H1 (cell line): Measurements from ENCODE around the gene SMARCC1. TPM values are rescaled to one million over a fixed set of nuclear protein-coding genes. Genes with fewer than 3 reads are reported as not detected.
A peak's percentile ranks its signal among the peaks of the same experiment; 100 is the strongest.

Experiments used
- CTCF ChIA-PET: fragments of 300-600 bp; sonication (Branson Sonifier 250); formaldehyde crosslinking; loops from one replicate; lab custom pipeline; 2021; ENCODE audit not compliant: partially characterized antibody; lab: Charles Lee
- POLR2A ChIA-PET: fragments of 300-600 bp; sonication (Branson Sonifier 250); formaldehyde crosslinking; loops from one replicate; lab custom pipeline; 2021; ENCODE audit warnings: inconsistent platforms; ENCODE audit not compliant: partially characterized antibody; lab: Charles Lee
- DNase-seq, 2 experiments: peaks; one replicate each; pipeline versions ENCODE4 v3.0.0 to v3.0.0-alpha.2; 2010 to 2022; ENCODE audit warnings: low spot score in 2 of 2, low read depth in 1 of 2, mixed read lengths in 1 of 2
- FAIRE-seq: peaks from 2 replicates; lab custom pipeline; 2011; peaks lifted over from hg19 to GRCh38; lab: Jason Lieb, UNC
- H2AFZ ChIP-seq: 2 replicates; pipeline ENCODE4 v1.8.1; 2012; ENCODE audit warnings: low read length, inconsistent platforms
- H2AK5ac ChIP-seq: 2 replicates; pipeline ENCODE4 v1.6.1; 2013; ENCODE audit warnings: low read depth, low read length
- H2BK120ac ChIP-seq: replicated peaks from 2 replicates; pipeline ENCODE3; 2013; ENCODE audit warnings: low read depth, low read length, inconsistent platforms
- H2BK12ac ChIP-seq: 2 replicates; pipeline ENCODE4 v1.6.1; 2013; ENCODE audit warnings: low read depth, low read length
- H2BK15ac ChIP-seq: 2 replicates; pipeline ENCODE4 v1.6.1; 2013; ENCODE audit warnings: low read length
- H2BK20ac ChIP-seq: 2 replicates; pipeline ENCODE4 v1.6.1; 2013; ENCODE audit warnings: low read length
- H2BK5ac ChIP-seq: 2 replicates; pipeline ENCODE4 v1.6.1; 2013; ENCODE audit warnings: low read depth, low read length
- H3K14ac ChIP-seq: 2 replicates; pipeline ENCODE4 v1.6.1; 2013; ENCODE audit warnings: inconsistent platforms; ENCODE audit not compliant: insufficient read length
- H3K18ac ChIP-seq: 2 replicates; pipeline ENCODE4 v1.6.1; 2013; ENCODE audit warnings: low read length; ENCODE audit errors: extremely low read depth
- H3K23ac ChIP-seq: 2 replicates; pipeline ENCODE4 v1.6.1; 2013; ENCODE audit warnings: inconsistent platforms; ENCODE audit not compliant: insufficient read length
- H3K23me2 ChIP-seq: 2 replicates; pipeline ENCODE4 v1.6.1; 2013; ENCODE audit warnings: low read depth, low read length
- H3K27ac ChIP-seq: 2 replicates; pipeline ENCODE4 v1.6.1; 2011; ENCODE audit warnings: low read depth, low read length, inconsistent platforms
- H3K27me3 ChIP-seq, 4 experiments: replicated peaks in 1 of 4; 1 replicate in 1 of 4; 2 replicates in 3 of 4; pipeline versions ENCODE4 v1.6.1 to v1.8.1; 2011 to 2013; ENCODE audit warnings: low read length in 3 of 4, mild to moderate bottlenecking in 3 of 4, inconsistent platforms in 2 of 4, mixed read lengths in 2 of 4, moderate library complexity in 1 of 4; ENCODE audit not compliant: control insufficient read depth in 3 of 4, insufficient read depth in 3 of 4; ENCODE audit errors: extremely low read depth in 1 of 4
- H3K36me3 ChIP-seq, 4 experiments: 2 replicates each; pipeline versions ENCODE4 v1.6.1 to v1.8.1; 2011 to 2013; ENCODE audit warnings: mild to moderate bottlenecking in 4 of 4, low read length in 3 of 4, moderate library complexity in 2 of 4, control low read depth in 1 of 4, inconsistent platforms in 1 of 4; ENCODE audit not compliant: insufficient read depth in 4 of 4, control insufficient read depth in 2 of 4
- H3K4ac ChIP-seq: replicated peaks from 2 replicates; pipeline ENCODE3; 2013; ENCODE audit warnings: low read length, low read depth, mixed read lengths, inconsistent platforms; ENCODE audit not compliant: insufficient read length
- H3K4me1 ChIP-seq, 4 experiments: replicated peaks in 1 of 4; 1 replicate in 1 of 4; 2 replicates in 3 of 4; pipeline versions ENCODE4 v1.6.1 to v1.8.1; 2011 to 2013; ENCODE audit warnings: low read length in 3 of 4, inconsistent platforms in 2 of 4, mixed read lengths in 1 of 4; ENCODE audit not compliant: insufficient read depth in 4 of 4, control insufficient read depth in 3 of 4
- H3K4me2 ChIP-seq, 2 experiments: 2 replicates each; pipeline versions ENCODE4 v1.6.1 to v1.8.1; 2011 to 2013; ENCODE audit warnings: low read depth in 2 of 2, low read length in 2 of 2, control low read depth in 1 of 2, inconsistent platforms in 1 of 2, mild to moderate bottlenecking in 1 of 2; ENCODE audit not compliant: insufficient read depth in 1 of 2
- H3K4me3 ChIP-seq, 4 experiments: fragments of 200-600, 300-600 bp in 1 of 4; sonication (generic), shearing (Covaris generic), sonication (Bioruptor Twin) in 1 of 4; 2 replicates each; pipeline versions ENCODE4 v1.5.1 to v1.8.1; 2011 to 2016; ENCODE audit warnings: low read length in 4 of 4, low read depth in 3 of 4, control low read depth in 2 of 4, inconsistent platforms in 2 of 4, mild to moderate bottlenecking in 2 of 4, mixed read lengths in 1 of 4, moderate library complexity in 1 of 4; ENCODE audit not compliant: insufficient read depth in 2 of 4; ENCODE audit errors: extremely low read depth in 1 of 4
- H3K56ac ChIP-seq: replicated peaks from 2 replicates; pipeline ENCODE3; 2013; ENCODE audit warnings: low read depth, mild to moderate bottlenecking, mixed read lengths, low read length, inconsistent platforms; ENCODE audit not compliant: insufficient read length
- H3K79me1 ChIP-seq: 2 replicates; pipeline ENCODE4 v1.6.1; 2013; ENCODE audit warnings: low read depth, low read length, control low read depth
- H3K79me2 ChIP-seq, 2 experiments: 2 replicates each; pipeline versions ENCODE4 v1.6.1 to v1.8.1; 2012 to 2013; ENCODE audit warnings: low read length in 2 of 2, mild to moderate bottlenecking in 2 of 2, inconsistent platforms in 1 of 2; ENCODE audit not compliant: insufficient read depth in 2 of 2, control insufficient read depth in 1 of 2
- H3K9ac ChIP-seq, 4 experiments: replicated peaks in 1 of 4; 1 replicate in 1 of 4; 2 replicates in 3 of 4; pipeline versions ENCODE4 v1.6.1 to v1.8.1; 2011 to 2013; ENCODE audit warnings: low read depth in 3 of 4, low read length in 3 of 4, control low read depth in 2 of 4, mild to moderate bottlenecking in 2 of 4, moderate library complexity in 2 of 4, inconsistent platforms in 1 of 4; ENCODE audit errors: extremely low read depth in 1 of 4
- H3K9me3 ChIP-seq, 2 experiments: 2 replicates each; pipeline versions ENCODE4 v1.6.1 to v1.8.1; 2012 to 2013; ENCODE audit warnings: mild to moderate bottlenecking in 2 of 2, moderate library complexity in 2 of 2, control low read depth in 1 of 2, inconsistent platforms in 1 of 2, low read depth in 1 of 2, low read length in 1 of 2, mixed read lengths in 1 of 2; ENCODE audit not compliant: insufficient read depth in 2 of 2
- H4K20me1 ChIP-seq, 2 experiments: replicated peaks in 1 of 2; 2 replicates each; pipeline versions ENCODE3 to v1.8.1; 2011 to 2013; ENCODE audit warnings: inconsistent platforms in 2 of 2, low read length in 2 of 2, mild to moderate bottlenecking in 1 of 2; ENCODE audit not compliant: insufficient read depth in 2 of 2, control insufficient read depth in 1 of 2
- H4K5ac ChIP-seq: 2 replicates; pipeline ENCODE4 v1.6.1; 2013; ENCODE audit warnings: low read length, low read depth, mixed read lengths, inconsistent platforms; ENCODE audit not compliant: insufficient read length
- H4K8ac ChIP-seq: 2 replicates; pipeline ENCODE4 v1.8.0; 2013; ENCODE audit warnings: mild to moderate bottlenecking, moderate library complexity, low read length, inconsistent platforms; ENCODE audit not compliant: insufficient read depth; ENCODE audit errors: extremely low read depth
- H4K91ac ChIP-seq: replicated peaks from 2 replicates; pipeline ENCODE3; 2013; ENCODE audit warnings: low read length, mixed read lengths, inconsistent platforms; ENCODE audit not compliant: insufficient read length
- SP4 ChIP-seq: IDR thresholded peaks from 2 replicates; pipeline ENCODE4 v1.6.1; 2012; ENCODE audit warnings: low read length, inconsistent platforms
- WGBS, 2 experiments: shearing (Covaris generic) in 1 of 2; methylation state at CpG; one replicate each; pipeline versions ENCODE4 v1.1.6 to v1.1.7; 2013 to 2015; ENCODE audit warnings: low lambda C conversion rate in 2 of 2, mixed read lengths in 2 of 2, inconsistent platforms in 1 of 2, low coverage in 1 of 2, missing lambda C conversion rate in 1 of 2; ENCODE audit not compliant: insufficient replicate concordance in 2 of 2, insufficient coverage in 1 of 2, insufficient read length in 1 of 2; ENCODE audit errors: extremely low coverage in 1 of 2, missing lambda C conversion rate in 1 of 2; 5-methylcytosine and 5-hydroxymethylcytosine counted together
- polyA plus RNA-seq, 7 experiments: library from polyadenylated mRNA; depleted of rRNA in 3 of 7; stranded (reverse) in 5 of 7; unstranded in 2 of 7; fragments of >200 nt in 5 of 7; fragments of 200-250 nt in 2 of 7; gene quantifications; 1 replicate in 5 of 7; 2 replicates in 1 of 7; 4 replicates in 1 of 7; pipeline versions ENCODE4 v1.2.1 to v1.2.3, GENCODE V29; 2011 to 2013; ENCODE audit warnings: missing spikeins in 2 of 7, mixed read lengths in 2 of 7
- total RNA-seq: library from RNA; stranded (reverse); fragmentation: NEBNext Ultra II Directional; extraction: Animal tissue kit (Norgen Biotek cat#: 25700); gene quantifications from 2 replicates; pipeline ENCODE4 v1.2.1, GENCODE V29; 2021

The SMARCC1 gene
- total and polyA plus RNA-seq, 2 of the 8 experiments (the other 6 are each of a cell fraction or from before 2014, with no cell fraction given) = 64.1 to 335 TPM

DNA sequence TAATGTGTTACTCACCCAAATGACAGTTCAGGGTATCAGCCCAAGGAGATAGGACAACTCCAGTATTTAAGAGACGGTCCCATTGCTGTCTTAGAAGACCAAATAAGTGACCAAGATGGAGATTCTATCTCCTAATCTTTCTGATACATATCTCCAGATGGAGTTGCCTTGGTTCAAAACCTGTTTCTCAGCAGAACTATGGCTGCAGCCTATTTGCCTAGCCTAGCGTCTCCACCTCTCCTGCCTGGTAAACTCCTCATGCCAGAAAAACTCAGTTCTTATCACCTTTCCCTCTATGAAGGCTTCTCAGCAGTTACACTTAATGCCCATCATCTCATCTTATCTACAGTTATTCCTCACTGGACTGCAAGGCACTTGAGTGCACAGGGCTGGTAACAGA is 201.8 kb downstream of the SMARCC1 start:
- Histone ChIP-seq H3K56ac (no peak overlapping the region), H3K4me1 (peaks cover 2 to 11% (median 4%) of the 10 kb centered on the region in 4 experiments; a peak in 5 of 7 replicates), H2BK12ac (no peak overlapping the region), H2AFZ (no peak overlapping the region), H3K79me1 (no peaks in the 10 kb centered on the region), H3K4me3 (no peak overlapping the region)
- CTCF ChIA-PET = interaction anchor here (0.6 kb wide), 1 partner anchor 11 kb away, joined by 3 read pairs; no protein-coding TSS in a partner anchor
- 94% methylated on average over 2 of the region's 2 CpGs; no CpG with 5 or more reads in 1 of the 2 experiments for WGBS, 2 experiments
- TF ChIP-seq SP4 = no peak
- TF ChIP-seq, all 59 proteins: peak for 0
- H3K79me2 ChIP-seq = no peaks in the 10 kb centered on the region
- no peak overlapping the region for H3K14ac ChIP-seq
- H4K5ac ChIP-seq = no peak overlapping the region
- peaks cover 12 to 34% (median 26%) of the 10 kb centered on the region in 4 experiments for H3K27me3 ChIP-seq
- peaks cover 7% of the 10 kb centered on the region; the same call in 1 of the 2 replicates for H3K23me2 ChIP-seq
- no peak overlapping the region for H3K23ac ChIP-seq
- no peak overlapping the region for H3K18ac ChIP-seq
- DNase-seq (no peak), FAIRE-seq (no peak)
- POLR2A ChIA-PET = no interaction called here
- H3K27ac ChIP-seq = no peak overlapping the region
- H3K36me3 ChIP-seq = 0 out of 8 replicates have a peak, but pooled peaks cover 0 to under 1% (median 0%) of the 10 kb centered on the region in 4 experiments
- H2BK20ac ChIP-seq = no peak overlapping the region
- H3K4me2 ChIP-seq = peak overlapping the region in 1 of 2 experiments; percentile 54; a peak in 1 of 4 replicates
- no peak overlapping the region for H2BK120ac ChIP-seq
- no peaks in the 10 kb centered on the region for H3K9me3 ChIP-seq
- no peak overlapping the region for H3K4ac ChIP-seq
- H2BK15ac ChIP-seq = no peak overlapping the region
- H4K20me1 ChIP-seq = peaks cover 0 to 3% of the 10 kb centered on the region in 2 experiments
- H4K8ac ChIP-seq = no peak overlapping the region
- H2AK5ac ChIP-seq = no peak overlapping the region
- H3K9ac ChIP-seq = no peak overlapping the region
- H2BK5ac ChIP-seq = no peak overlapping the region
- H4K91ac ChIP-seq = no peak overlapping the region
